Tibial artery (tissue), 4 donors: ENCODE measurements around the gene ZFHX2.
"Not testable (repeated sequence)": the region's sequence is repeated elsewhere in the genome, so short reads cannot be mapped to it uniquely, and the experiment has no call there.

Experiments
- DNase-seq, 2 donors: peaks; one replicate each; pipeline ENCODE4 v3.0.0-alpha.2; 2019
- H3K27ac ChIP-seq, 2 donors: fragments of 200-600 bp; sonication (generic) in 1 of 2; 1 replicate in 1 of 2; 2 replicates in 1 of 2; pipeline ENCODE4 v1.5.1; 2018 to 2019; ENCODE audit warnings: mild to moderate bottlenecking in 1 of 2
- H3K27me3 ChIP-seq, 2 donors: fragments of 200-600 bp; sonication (generic) in 1 of 2; one replicate each; pipeline versions ENCODE4 v1.5.1 to v1.6.0; 2016 to 2019
- H3K36me3 ChIP-seq, 3 donors: fragments of 200-600 bp; sonication (generic) in 2 of 3; one replicate each; pipeline ENCODE4 v1.5.1; 2016 to 2019; ENCODE audit warnings: mild to moderate bottlenecking in 2 of 3
- H3K4me1 ChIP-seq, 4 donors: fragments of 200-600 bp; sonication (generic) in 2 of 4; 1 replicate in 3 of 4; 2 replicates in 1 of 4; pipeline ENCODE4 v1.5.1; 2016 to 2019
- H3K4me3 ChIP-seq, 2 donors: fragments of 200-600 bp; sonication (generic) in 1 of 2; 1 replicate in 1 of 2; 2 replicates in 1 of 2; pipeline ENCODE4 v1.5.1; 2018 to 2019; ENCODE audit warnings: mild to moderate bottlenecking in 2 of 2
- H3K9me3 ChIP-seq, 3 donors: fragments of 200-600 bp; sonication (generic) in 1 of 3; one replicate each; pipeline ENCODE4 v1.5.1; 2016 to 2019
- CTCF ChIP-seq, 2 experiments: fragments of 200-600 bp in 1 of 2; fragments of 450-650 bp in 1 of 2; IDR thresholded peaks; one replicate each; pipeline ENCODE4 v1.5.1; 2017 to 2019; ENCODE audit warnings: antibody characterized with exemption in 2 of 2, mild to moderate bottlenecking in 1 of 2, moderate library complexity in 1 of 2
- intact Hi-C: fragments of 100-400 bp; cut with DNase I; formaldehyde crosslinking; loops from one replicate; pipeline ENCODE4 v1.15.0; 2023; ENCODE audit warnings: low total_unique reads

The ZFHX2 gene

GRCh38 chr14:23538050-23538718, 13.4 kb downstream of the ZFHX2 start:
- Histone ChIP-seq H3K4me1 (no peaks in the 10 kb centered on the region), H3K27ac (no peak overlapping the region), H3K27me3 (no peaks in the 10 kb centered on the region), H3K9me3 (no peaks in the 10 kb centered on the region), H3K4me3 (no peak overlapping the region), H3K36me3 (peaks cover 0 to 8% (median 0%) of the 10 kb centered on the region in 3 donors)
- no peak for DNase-seq
- intact Hi-C loops, result no loop called here
- TF ChIP-seq CTCF (IDR thresholded peaks at IDR 0.05), result no peak

- H3K27me3 ChIP-seq, result no peaks in the 10 kb centered on the region
- TF ChIP-seq CTCF (IDR thresholded peaks at IDR 0.05), result no peak
- intact Hi-C loops, result no loop called here
- H3K27ac ChIP-seq, result no peak overlapping the region
- DNase-seq, result no peak
- no peak overlapping the region for H3K4me3 ChIP-seq
- peaks cover 0 to 8% (median 0%) of the 10 kb centered on the region in 3 donors for H3K36me3 ChIP-seq
- no peaks in the 10 kb centered on the region for H3K4me1 ChIP-seq
- H3K9me3 ChIP-seq, result no peaks in the 10 kb centered on the region
These were observed 14.1 kb downstream of the ZFHX2 start for GRCh38 chr14:23537351-23538049.

DNA sequence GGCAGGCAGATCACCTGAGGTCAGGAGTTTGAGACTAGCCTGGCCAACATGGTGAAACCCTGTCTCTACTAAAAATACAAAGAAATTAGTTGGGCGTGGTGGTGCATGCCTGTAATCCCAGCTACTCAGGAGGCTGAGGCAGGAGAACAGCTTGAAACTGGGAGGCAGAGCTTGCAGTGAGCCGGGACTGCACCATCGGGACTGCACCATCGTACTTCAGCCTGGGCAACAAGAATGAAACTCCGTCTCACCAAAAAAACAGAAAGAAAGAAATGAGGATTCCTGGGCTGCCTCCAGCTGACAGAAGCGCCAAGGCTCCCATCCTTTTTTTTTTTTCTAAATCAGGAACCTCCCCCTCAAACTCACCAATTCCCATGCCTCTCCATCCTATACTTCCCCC, 14.7 kb downstream of the ZFHX2 start:
- H3K4me1 ChIP-seq, H3K36me3 ChIP-seq, DNase-seq, intact Hi-C loops, H3K4me3 ChIP-seq, H3K27me3 ChIP-seq, H3K27ac ChIP-seq, H3K9me3 ChIP-seq: not testable (repeated sequence)

GRCh38 chr14:23536494-23536893, 15.1 kb downstream of the ZFHX2 start:
- Histone ChIP-seq H3K36me3 (peaks cover 0 to 8% (median 0%) of the 10 kb centered on the region in 3 donors), H3K4me3 (no peak overlapping the region), H3K27ac (no peak overlapping the region), H3K27me3 (no peaks in the 10 kb centered on the region), H3K4me1 (no peaks in the 10 kb centered on the region), H3K9me3 (no peaks in the 10 kb centered on the region)
- no peak for TF ChIP-seq CTCF (IDR thresholded peaks at IDR 0.05)
- intact Hi-C loops, result no loop called here
- DNase-seq, result no peak

- no peak for TF ChIP-seq CTCF (IDR thresholded peaks at IDR 0.05)
- DNase-seq, result no peak
- Histone ChIP-seq H3K36me3 (peaks cover 0 to 8% (median 0%) of the 10 kb centered on the region in 3 donors), H3K4me1 (no peaks in the 10 kb centered on the region), H3K9me3 (no peaks in the 10 kb centered on the region), H3K27ac (no peak overlapping the region), H3K4me3 (no peak overlapping the region), H3K27me3 (no peaks in the 10 kb centered on the region)
- intact Hi-C loops, result no loop called here
These were observed 15.6 kb downstream of the ZFHX2 start for GRCh38 chr14:23535943-23536342.

DNA sequence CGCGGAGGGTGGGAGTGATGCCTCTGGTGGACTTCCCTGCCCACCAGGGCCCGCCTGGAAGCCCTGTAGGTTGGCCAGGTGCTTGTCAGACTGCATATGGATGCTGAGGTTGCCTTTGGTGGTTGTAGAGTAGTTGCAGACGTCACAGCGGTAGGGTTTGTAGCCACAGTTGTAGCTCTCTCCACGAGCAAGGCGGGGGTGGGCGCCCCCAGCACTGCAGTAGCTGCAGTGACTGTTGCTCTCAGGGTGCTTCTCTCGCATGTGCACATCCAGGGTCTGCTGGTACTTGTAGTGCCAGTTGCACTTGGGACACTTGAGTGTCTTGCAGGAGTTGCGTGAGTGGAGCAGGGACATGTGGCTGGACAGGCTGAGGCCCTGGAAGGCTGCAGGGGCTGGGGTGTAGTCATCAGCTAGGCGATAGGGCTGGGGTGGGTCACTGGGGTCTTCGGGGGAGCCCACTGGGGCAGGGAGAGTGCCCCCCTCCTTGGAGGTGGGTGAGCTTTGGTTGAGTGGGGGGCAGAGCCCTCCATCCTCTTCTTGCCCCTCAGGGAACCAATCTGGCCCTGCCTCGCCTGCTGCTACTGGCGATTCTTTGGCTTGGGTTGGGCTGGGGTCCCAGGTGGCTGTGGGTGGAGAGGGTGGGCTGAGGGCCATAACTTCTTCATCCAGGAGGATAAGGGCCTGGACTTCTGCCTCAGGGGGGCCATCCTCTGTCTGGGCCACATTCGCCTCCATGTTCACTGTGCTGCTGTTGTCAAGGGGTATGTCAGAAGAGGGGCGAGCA, 17.7 kb downstream of the ZFHX2 start:
- H3K27me3 ChIP-seq, result no peaks in the 10 kb centered on the region
- no peak for DNase-seq
- no peak overlapping the region for H3K27ac ChIP-seq

More for the DNA sequence above, 17.7 kb downstream of the ZFHX2 start:
- H3K4me3 ChIP-seq, result no peak overlapping the region
- intact Hi-C loops, result no loop called here
- peaks cover 0 to 8% (median 0%) of the 10 kb centered on the region in 3 donors for H3K36me3 ChIP-seq
- no peak for TF ChIP-seq CTCF (IDR thresholded peaks at IDR 0.05)
- H3K4me1 ChIP-seq, result no peaks in the 10 kb centered on the region
- no peaks in the 10 kb centered on the region for H3K9me3 ChIP-seq
